Inflammatory macrophage (primary cell): ENCODE data around the gene CCDC33.
A peak's percentile ranks its signal among the peaks of the same experiment; 100 is the strongest.

Experiments
- DNase-seq, 2 donors: peaks; one replicate each; pipeline ENCODE4 v3.0.0-alpha.2; 2020 to 2022
- total RNA-seq, 18 experiments: gene quantifications; one replicate each; lab custom pipeline; 2026; ENCODE audit warnings: mixed read lengths in 6 of 18, inconsistent platforms in 2 of 18; lab: John Stamatoyannopoulos, UW

Gene CCDC33
- 0 to 0.33 (median 0) reads per million in 18 experiments for total RNA-seq

GRCh38 chr15:74235962-74236361 lies at the start of gene CCDC33:
TSS of gene CCDC33 (plus strand) at chr15:74236326. CDS start at chr15:74236720, 394 bp downstream.
- peak; percentile 23 to 34 for DNase-seq

DNA sequence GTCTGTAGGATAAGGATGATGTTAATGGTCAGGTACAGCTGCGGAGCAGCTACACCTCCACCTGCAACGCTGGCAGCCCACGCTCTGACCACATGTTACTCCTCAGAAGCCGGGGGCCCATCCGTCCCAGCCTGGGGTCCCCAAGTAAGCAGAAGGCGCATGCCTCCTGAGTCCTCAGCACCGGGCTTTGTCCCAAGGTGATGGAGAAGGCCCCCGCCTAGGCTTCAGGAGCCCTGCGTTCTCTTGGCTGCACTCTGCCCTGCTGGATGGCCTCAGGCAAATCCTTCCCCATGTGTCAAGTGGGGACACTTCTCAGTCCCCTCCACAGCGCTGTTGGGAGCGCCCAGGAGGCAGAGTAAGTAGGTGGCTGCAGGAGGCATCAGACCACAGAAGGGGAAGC lies 47.9 kb upstream of the CCDC33 start:
- DNase-seq: no peak

GRCh38 chr15:74191798-74192197 lies 44.3 kb upstream of the CCDC33 start:
- DNase-seq: peak in 1 of 2 donors; percentile 2

- no peak for DNase-seq
Observed at GRCh38 chr15:74192751-74193150, 43.4 kb upstream of the CCDC33 start.

GRCh38 chr15:74193299-74193718 lies 42.8 kb upstream of the CCDC33 start:
- peak in 1 of 2 donors; percentile 13 for DNase-seq

DNA sequence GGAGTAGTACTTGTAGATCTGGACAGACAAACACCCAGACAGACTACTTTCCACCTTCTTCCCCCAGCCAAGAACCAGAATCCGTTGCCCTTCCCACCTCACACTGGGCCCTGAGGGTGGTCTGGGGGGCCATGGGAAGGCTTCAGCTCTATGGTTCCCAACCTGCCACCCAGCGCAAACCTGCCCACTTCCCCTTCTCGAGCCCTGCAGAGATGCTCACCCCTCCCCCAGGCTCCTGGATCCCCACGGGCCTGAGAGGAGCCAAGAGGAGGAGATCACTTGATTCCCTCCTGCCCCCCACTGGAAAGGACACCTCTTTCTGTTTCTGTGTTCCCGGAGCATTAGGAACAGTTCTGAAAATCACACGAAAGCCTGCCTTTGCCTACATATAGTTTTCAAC lies 42.2 kb upstream of the CCDC33 start:
- DNase-seq: no peak

- no peak for DNase-seq
Observed at GRCh38 chr15:74194572-74195559, 41.3 kb upstream of the CCDC33 start.

GRCh38 chr15:74196175-74196574 lies 40.0 kb upstream of the CCDC33 start:
- peak; percentile 71 to 89 for DNase-seq

DNA sequence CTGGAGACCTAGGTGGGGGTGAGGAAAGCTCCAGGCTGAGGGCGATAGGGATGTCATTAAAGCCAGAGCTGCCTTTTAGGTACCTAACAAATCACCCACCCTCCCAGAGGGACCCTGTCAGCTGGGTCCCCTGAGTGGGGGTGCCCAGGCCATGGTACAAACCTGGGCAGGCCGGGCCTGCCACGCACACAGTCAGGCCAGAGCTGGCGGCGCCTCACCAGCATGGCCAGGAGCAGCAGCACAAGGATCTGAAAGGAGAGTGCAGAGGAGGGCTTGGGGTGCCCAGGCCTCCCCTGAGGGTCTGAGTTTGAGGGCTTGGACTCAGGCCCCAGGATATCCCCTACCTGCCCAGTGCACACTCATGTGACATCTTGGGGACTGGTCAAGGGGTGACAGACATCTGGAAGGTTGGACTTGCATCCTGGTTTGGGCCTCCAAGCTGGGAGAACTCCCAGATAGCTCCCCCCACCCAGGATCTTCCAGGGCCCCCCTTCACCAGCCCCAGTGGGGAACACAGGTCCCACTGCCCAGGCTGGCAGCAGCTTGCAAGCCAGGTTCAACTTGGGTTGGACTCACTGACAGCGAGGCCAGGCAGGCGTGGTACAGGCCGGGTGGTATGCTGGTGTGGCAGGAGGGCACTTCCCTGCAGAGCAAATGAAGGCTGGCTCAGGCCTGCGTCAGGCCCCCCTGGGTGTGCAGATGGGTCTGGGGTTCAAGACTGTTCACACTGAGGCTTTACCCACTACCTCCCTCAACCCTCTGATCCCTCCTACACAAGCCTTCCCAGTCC lies 38.8 kb upstream of the CCDC33 start:
- no peak for DNase-seq

- no peak for DNase-seq
Observed at GRCh38 chr15:74199297-74199652, 36.9 kb upstream of the CCDC33 start.

DNA sequence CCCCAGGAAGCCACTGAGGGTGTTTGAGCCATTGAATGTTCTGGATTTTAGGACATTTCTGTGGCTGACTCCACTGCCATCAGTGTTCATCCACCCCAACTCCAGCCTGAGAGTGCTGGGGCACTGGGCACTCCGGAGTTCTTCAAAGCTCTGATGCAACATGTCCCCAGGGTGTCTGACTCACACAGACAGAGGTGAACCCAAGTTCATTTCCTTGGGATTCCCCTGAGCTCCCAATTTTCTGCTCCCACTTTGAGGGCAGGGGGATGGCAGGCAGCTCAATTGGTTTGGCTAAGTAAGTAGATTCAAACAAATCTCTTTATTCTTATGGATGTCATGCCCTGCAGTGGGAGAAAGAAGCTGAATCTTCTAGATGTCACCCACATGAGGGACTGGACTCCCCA lies 35.7 kb upstream of the CCDC33 start:
- DNase-seq: peak in 1 of 2 donors; percentile 14

DNA sequence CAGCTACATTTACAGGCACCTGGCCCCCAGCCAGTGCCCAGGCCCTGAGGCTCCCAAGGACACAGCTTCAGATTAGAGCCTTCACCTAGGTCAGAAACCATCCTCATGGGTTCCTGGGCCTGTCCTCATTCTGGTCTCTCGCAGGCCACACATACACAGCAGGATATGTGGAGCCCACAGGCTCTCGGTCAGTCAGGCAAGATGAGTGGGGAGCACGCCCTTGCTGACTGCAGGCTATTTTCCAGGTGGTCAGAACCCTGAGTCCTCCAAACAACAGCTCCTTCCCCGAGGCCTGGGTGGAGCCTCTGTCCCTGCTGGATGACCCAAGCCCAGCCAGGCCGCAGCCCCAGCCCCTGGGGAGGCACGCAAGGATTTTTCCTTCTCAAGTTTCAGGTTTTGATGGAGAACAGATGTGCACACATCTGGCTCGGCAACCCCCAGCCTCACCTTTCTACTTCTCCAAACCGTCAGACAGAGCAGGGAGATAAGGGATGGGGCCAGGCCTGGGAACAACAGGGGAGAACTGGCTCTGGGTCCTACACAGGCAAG lies 35.2 kb upstream of the CCDC33 start:
- DNase-seq: no peak

DNA sequence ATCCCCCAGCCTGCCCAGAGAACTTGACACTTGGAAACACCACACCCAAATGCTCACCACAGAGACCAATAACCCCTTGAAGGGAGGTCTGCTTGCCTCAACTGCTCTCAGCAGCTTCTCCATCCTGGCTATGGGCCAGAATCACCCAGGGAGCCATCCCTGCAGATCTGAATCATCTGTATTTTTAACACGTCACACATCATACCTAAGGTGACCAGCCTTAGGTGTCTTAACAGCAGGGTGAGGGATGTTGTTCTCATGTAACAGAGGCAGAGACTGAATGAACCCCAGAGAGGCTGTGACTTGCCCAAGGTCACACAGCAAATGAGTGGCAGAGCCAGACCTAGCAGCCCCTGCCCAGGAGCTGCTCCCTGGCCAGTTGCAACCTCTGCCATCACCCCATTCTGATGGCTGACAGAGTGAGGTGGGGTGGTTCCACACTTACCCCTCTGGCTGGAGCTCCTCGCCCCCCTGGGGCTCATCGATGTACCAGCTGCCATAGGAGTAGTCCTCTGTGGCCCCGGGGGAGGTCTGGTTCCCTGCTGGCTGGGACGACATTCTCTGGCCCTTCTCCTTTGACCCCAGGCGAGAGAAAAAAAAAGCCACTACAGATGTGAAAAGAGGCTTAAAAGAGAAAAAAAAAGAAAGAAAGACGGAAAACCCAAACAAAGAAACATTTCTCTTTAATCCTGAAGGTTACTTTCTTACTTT lies 34.3 kb upstream of the CCDC33 start:
- DNase-seq: no peak

DNA sequence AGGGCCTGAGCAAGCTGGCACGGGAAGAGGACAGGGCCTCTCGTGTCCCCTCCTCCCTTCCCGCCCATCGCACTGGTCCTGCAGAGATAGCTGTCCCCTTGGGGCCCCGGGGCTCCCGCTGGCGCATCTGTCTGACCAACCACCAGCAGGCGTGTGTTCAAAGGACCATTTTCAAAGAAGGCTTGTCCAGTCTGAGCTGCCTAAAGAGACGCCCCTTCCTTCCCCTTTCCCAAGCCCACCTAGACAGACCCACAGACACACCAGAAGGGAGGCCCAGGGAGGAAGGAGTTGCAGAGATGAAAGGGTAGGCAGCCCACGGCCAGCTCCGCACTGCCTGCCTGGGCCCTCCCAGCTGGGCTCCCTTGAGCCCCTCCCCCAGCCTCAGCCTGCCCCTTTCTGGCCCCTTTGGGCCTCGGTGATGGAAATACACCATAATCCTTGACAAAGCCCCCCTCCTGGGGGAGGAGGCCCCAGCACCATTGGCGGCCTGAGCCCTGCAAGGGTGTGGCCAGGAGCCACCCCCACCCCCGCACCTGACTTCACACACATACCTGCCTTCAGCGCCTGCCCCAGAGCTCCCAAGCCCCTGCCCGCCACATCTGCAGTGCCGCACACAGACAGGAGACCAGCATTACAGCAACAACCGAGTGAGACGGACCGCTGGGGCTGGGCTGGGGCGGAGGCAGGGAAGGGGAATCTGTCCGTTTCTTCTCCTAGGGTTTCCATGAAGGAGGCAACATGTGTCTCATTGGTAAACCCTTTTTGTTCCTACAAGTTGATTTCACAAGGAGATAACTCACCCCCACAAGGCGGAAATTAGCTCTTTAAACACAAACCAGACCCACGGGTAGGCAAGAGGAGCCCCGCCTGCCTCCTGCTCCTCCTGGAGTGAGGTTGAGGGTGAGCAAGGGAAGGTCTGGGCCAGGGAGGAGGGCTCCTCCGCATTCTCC lies 33.4 kb upstream of the CCDC33 start, which contains the start of gene STRA6:
TSS of gene STRA6 (minus strand) at position 336 of the 950 bp plus-strand sequence. CDS start 520 bp downstream, outside the sequence.
- peak in 1 of 2 donors; percentile 33 for DNase-seq

DNA sequence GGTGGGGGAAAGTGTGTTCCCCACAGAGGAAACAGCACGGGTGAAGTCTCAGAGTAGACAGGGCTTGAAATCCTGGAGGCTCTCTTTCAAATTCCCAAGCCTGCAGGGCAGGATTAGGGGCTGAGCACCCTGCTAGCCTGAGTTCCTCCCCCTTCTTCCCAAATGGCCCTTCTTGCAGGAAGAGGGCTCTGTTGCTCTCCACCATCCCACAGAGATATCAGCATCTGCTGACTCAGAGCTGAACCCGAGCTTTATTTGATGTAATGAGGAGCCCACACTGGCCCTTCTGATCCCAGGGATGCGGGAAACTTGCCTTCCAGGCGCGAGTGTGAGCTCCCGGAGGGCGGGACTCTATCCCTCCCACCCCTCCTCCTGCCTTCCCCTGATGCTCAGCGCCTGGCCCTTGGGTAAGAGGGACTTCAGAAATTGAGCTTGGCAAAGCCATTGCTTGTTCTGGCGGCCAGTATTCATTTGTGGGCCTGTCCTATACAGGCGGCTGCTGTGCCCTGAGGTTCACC lies 32.2 kb upstream of the CCDC33 start:
- peak in 1 of 2 donors; percentile 9 for DNase-seq

- DNase-seq: no peak
Observed at GRCh38 chr15:74205582-74205947, 30.6 kb upstream of the CCDC33 start.

GRCh38 chr15:74206801-74207281 lies 29.3 kb upstream of the CCDC33 start:
- no peak for DNase-seq

- no peak for DNase-seq
Observed at GRCh38 chr15:74207652-74208440, 28.3 kb upstream of the CCDC33 start.

DNA sequence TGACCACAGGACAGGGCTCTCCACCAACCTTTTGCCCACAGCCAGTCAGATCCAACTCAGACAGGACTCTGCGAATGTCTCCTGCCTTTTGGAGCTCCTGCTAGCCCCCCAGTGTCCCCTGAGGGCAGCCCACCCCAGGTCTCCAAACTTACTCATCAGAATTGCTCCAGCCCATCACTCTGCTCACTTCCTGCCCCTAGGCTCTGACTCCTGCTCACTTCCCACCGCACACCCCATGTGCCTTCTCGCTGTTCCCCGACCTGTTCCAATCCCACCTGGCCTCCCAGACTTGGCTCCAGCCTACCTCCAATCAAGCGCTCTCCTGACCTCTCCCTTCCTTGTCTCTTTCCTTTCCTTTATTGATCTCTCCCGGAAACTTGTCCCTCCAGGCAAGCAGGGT lies 27.6 kb upstream of the CCDC33 start:
- DNase-seq: no peak
